MCF 10A (cell line): ENCODE data around the gene CFB. TPM values are rescaled to one million over a fixed set of nuclear protein-coding genes. Genes with fewer than 3 reads are reported as not detected.
A peak's percentile ranks its signal among the peaks of the same experiment; 100 is the strongest.
"Not testable (repeated sequence)": the region's sequence is repeated elsewhere in the genome, so short reads cannot be mapped to it uniquely, and the experiment has no call there.

ENCODE experiments used
- BruUV-seq: library from RNA; stranded (reverse); fragments of 400-500 nt; replicated peaks from 2 replicates; lab custom pipeline; 2021; lab: Mats Ljungman, UMichigan
- CTCF ChIA-PET: fragments of 300-600 bp; sonication (Branson Sonifier 250); formaldehyde crosslinking; extraction: SDS; loops from one replicate; lab custom pipeline; 2021; ENCODE audit warnings: antibody characterized with exemption, inconsistent platforms; lab: Yijun Ruan, JAX
- POLR2A ChIA-PET: fragments of 300-600, 350-650 bp; sonication (Branson Sonifier 250); formaldehyde crosslinking; extraction: SDS; loops from one replicate; lab custom pipeline; 2020; ENCODE audit warnings: antibody characterized with exemption, inconsistent platforms; lab: Yijun Ruan, JAX
- DNase-seq: peaks from one replicate; pipeline ENCODE4 v3.0.0-alpha.2; 2018; ENCODE audit not compliant: unreplicated experiment
- H3K27ac Mint-ChIP-seq: one replicate; pipeline ENCODE4 v1.8.0; 2022; ENCODE audit warnings: mild to moderate bottlenecking, low read depth, mixed read lengths; ENCODE audit not compliant: unreplicated experiment
- H3K27me3 Mint-ChIP-seq: one replicate; pipeline ENCODE4 v1.8.0; 2022; ENCODE audit warnings: mixed read lengths; ENCODE audit not compliant: insufficient read depth, unreplicated experiment
- H3K36me3 Mint-ChIP-seq: one replicate; pipeline ENCODE4 v1.8.0; 2022; ENCODE audit warnings: mild to moderate bottlenecking, moderate library complexity, mixed read lengths; ENCODE audit not compliant: insufficient read depth, unreplicated experiment
- H3K4me1 Mint-ChIP-seq: one replicate; pipeline ENCODE4 v1.8.0; 2022; ENCODE audit warnings: mixed read lengths; ENCODE audit not compliant: insufficient read depth, unreplicated experiment
- H3K4me3 Mint-ChIP-seq: one replicate; pipeline ENCODE4 v1.8.0; 2022; ENCODE audit warnings: mild to moderate bottlenecking, moderate library complexity, mixed read lengths; ENCODE audit not compliant: unreplicated experiment
- H3K9me3 Mint-ChIP-seq: one replicate; pipeline ENCODE4 v1.8.0; 2022; ENCODE audit warnings: mixed read lengths; ENCODE audit not compliant: unreplicated experiment
- intact Hi-C: fragments of 100-400 bp; cut with micrococcal nuclease; formaldehyde crosslinking; loops from 2 replicates; pipeline ENCODE4 v1.14.1; 2022
- total RNA-seq: library from RNA; stranded (reverse); gene quantifications from 2 replicates; pipeline ENCODE4 v1.2.3, GENCODE V29; 2022
- TF ChIP-seq, protein P1 (sequence below): fragments of 200-600 bp; IDR thresholded peaks from one replicate; pipeline ENCODE4 v1.8.0; 2022; ENCODE audit warnings: antibody characterized with exemption, mild to moderate bottlenecking; ENCODE audit not compliant: unreplicated experiment

The CFB gene
- total RNA-seq, 1 experiment from 2014 or later: 24.6 TPM

DNA sequence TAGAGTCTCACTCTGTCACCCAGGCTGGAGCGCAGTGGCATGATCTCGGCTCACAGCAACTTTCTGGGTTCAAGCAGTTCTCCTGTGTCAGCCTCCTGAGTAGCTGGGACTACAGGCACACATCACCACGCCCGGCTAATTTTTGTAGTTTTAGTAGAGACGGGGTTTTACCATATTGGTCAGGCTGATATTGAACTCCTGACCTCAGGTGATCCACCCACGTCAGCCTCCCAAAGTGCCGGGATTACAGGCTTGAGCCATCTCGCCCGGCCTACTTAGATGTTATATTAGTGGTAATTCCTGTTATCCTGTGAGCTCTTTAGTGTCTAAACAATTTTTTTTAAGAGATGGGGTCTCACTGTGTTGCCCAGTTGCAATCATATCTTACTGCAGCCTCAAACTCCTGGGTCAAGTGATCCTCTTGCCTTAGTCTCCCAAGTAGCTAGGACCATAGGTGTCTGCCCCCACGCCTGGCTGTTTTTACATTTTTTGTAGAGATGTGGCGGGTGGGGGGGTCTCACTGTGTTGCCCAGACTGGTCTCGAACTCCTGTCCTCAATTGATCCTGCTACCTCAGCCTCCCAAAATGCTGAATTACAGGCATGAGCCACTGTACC lies 32.0 kb downstream of the CFB start:
- BruUV-seq: no TSS peak
- H3K4me3 Mint-ChIP-seq: no peak overlapping the region
- H3K27me3 Mint-ChIP-seq: no peaks in the 10 kb centered on the region
- no peaks in the 10 kb centered on the region for H3K9me3 Mint-ChIP-seq
- H3K36me3 Mint-ChIP-seq: peaks cover 23% of the 10 kb centered on the region
- DNase-seq: no peak
- H3K27ac Mint-ChIP-seq: no peak overlapping the region
- ChIA-PET CTCF (no interaction called here), POLR2A (no interaction called here)
- TF ChIP-seq, protein P1, sequence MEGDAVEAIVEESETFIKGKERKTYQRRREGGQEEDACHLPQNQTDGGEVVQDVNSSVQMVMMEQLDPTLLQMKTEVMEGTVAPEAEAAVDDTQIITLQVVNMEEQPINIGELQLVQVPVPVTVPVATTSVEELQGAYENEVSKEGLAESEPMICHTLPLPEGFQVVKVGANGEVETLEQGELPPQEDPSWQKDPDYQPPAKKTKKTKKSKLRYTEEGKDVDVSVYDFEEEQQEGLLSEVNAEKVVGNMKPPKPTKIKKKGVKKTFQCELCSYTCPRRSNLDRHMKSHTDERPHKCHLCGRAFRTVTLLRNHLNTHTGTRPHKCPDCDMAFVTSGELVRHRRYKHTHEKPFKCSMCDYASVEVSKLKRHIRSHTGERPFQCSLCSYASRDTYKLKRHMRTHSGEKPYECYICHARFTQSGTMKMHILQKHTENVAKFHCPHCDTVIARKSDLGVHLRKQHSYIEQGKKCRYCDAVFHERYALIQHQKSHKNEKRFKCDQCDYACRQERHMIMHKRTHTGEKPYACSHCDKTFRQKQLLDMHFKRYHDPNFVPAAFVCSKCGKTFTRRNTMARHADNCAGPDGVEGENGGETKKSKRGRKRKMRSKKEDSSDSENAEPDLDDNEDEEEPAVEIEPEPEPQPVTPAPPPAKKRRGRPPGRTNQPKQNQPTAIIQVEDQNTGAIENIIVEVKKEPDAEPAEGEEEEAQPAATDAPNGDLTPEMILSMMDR: no peak
- intact Hi-C loops: loop anchor here (10.0 kb wide), 1 partner anchor 177 kb away; the partner anchor contains the start of genes PPT2 and PRRT1
- H3K4me1 Mint-ChIP-seq: peaks cover 6% of the 10 kb centered on the region

DNA sequence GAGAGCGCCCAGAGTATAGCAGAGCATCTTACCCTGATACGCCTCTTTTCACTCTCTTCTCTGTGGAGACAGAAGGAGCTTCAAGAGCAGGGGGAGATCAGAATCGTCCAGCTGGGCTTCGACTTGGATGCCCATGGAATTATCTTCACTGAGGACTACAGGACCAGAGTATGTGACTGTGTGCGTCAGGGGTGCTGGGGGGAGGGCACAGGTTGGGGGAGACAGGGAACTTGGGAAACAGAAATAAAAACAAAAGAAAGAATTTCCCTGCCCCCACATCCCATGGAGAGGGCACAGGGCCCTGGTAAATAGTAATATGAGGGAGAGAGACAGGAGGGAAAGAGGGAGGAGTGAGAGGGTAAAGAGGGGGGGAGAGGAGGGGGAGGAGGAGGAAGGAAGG lies 32.9 kb downstream of the CFB start:
- H3K27me3 Mint-ChIP-seq: no peaks in the 10 kb centered on the region
- no peak overlapping the region for H3K27ac Mint-ChIP-seq
- no TSS peak for BruUV-seq
- intact Hi-C loops: loop anchor here (10.0 kb wide), 1 partner anchor 176 kb away; the partner anchor contains the start of genes PPT2 and PRRT1
- H3K4me1 Mint-ChIP-seq: no peaks in the 10 kb centered on the region
- peaks cover 14% of the 10 kb centered on the region for H3K36me3 Mint-ChIP-seq
- no peaks in the 10 kb centered on the region for H3K9me3 Mint-ChIP-seq
- TF ChIP-seq, protein P1: no peak
- ChIA-PET POLR2A (no interaction called here), CTCF (interaction anchor here (0.6 kb wide), 1 partner anchor 142 kb away, joined by 3 read pairs; no protein-coding TSS in a partner anchor)
- no peak for DNase-seq
- H3K4me3 Mint-ChIP-seq: no peak overlapping the region

DNA sequence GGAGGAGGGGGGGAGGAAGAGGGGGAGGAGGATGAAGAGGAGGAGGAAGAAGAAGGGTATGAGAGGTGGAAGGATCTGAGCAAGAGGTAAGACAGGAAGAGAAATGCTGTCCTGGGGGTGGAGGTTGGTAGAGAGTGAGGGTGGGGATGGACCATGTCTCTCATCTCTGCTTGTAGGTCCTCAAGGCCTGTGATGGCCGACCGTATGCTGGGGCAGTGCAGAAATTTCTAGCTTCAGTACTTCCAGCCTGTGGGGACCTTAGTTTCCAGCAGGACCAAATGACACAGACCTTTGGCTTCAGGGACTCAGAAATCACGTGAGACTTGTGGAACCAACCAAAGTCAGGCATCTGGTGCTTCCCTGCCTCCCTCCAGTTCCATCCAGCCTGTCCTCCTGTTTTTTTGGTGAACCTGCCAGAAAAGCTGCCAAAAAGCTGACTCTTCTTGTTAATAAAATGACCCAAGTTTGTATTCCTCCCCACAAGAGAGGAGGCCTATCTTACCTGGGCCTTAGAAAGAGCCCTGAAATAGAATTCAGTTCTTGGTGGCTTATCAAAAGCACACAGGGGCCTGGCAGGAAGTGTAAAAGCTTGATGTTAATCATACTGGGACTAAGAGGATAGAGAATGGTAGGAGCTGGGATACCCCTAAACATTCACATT lies 33.5 kb downstream of the CFB start:
- POLR2A ChIA-PET: interaction anchor here (0.6 kb wide), 1 partner anchor 216 kb away, joined by 3 read pairs; no protein-coding TSS in a partner anchor
- peak overlapping the region; percentile 6 for H3K27ac Mint-ChIP-seq
- H3K4me1 Mint-ChIP-seq: no peaks in the 10 kb centered on the region
- H3K9me3 Mint-ChIP-seq: no peaks in the 10 kb centered on the region
- BruUV-seq: no TSS peak
- TF ChIP-seq, protein P1: no peak
- DNase-seq: no peak
- intact Hi-C loops: loop anchor here (10.0 kb wide), 1 partner anchor 175 kb away; the partner anchor contains the start of genes PPT2 and PRRT1
- CTCF ChIA-PET: interaction anchor here (0.6 to 0.7 kb wide), 3 partner anchors 9 to 142 kb away, joined by 3 to 4 read pairs (median 3); no protein-coding TSS in a partner anchor
- no peaks in the 10 kb centered on the region for H3K27me3 Mint-ChIP-seq
- H3K4me3 Mint-ChIP-seq: no peak overlapping the region
- H3K36me3 Mint-ChIP-seq: peaks cover 13% of the 10 kb centered on the region

DNA sequence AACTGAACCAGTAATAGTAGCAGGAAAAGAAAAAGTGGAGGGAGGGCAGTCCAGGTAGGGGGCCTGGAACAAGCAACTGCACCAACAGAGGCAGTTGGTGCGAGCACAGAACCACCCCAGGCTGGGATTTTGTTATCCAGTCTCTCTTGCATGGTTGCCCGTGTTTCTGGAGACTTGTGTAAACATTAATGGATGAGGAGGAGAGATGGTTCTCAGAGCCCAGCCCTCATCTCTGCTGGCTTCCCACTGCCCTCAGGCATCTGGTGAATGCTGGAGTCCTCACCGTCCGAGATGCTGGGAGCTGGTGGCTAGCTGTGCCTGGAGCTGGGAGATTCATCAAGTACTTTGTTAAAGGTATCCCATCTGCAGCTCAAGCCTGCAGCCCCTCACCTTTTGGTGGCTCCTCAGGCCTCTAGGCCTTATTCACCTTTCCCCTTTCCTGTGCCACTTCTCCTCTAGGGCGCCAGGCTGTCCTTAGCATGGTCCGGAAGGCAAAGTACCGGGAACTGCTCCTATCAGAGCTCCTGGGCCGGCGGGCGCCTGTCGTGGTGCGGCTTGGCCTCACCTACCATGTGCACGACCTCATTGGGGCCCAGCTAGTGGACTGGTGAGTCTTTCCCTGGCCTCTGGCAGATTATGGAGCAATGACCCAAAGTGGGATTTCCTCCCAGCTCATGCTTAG lies 34.4 kb downstream of the CFB start:
- BruUV-seq, intact Hi-C loops, DNase-seq, H3K36me3 Mint-ChIP-seq, H3K27me3 Mint-ChIP-seq, H3K4me1 Mint-ChIP-seq, H3K4me3 Mint-ChIP-seq, H3K9me3 Mint-ChIP-seq: not testable (repeated sequence)
- ChIA-PET CTCF (interaction anchor here (0.6 kb wide), 1 partner anchor 10 kb away, joined by 3 read pairs; no protein-coding TSS in a partner anchor), POLR2A (interaction anchor here (0.5 to 1.0 kb wide), 2 partner anchors 21 to 133 kb away, joined by 3 read pairs; partner anchors contain the start of gene SKIC2)
- H3K27ac Mint-ChIP-seq: peak overlapping the region; percentile 6

DNA sequence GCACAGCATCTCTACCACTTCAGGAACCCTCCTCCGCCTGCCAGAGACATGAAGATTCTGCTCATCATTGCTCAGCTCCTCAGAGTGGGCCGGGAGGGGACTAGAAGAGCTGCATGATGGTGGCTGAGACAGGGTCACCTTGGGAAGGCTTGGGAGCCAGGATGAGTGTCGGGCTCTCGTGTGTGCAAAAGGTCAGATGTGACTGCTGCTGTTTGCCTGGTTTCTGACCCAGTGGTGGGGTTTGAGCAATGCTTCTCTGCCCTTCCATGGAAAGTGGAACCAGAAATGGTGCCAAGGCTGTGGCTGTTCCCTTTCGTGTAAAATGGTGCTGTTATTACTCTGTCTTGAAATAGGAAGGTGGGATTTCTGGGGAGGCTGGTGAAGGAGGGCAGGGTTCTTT lies 35.1 kb downstream of the CFB start:
- H3K4me1 Mint-ChIP-seq, H3K36me3 Mint-ChIP-seq, intact Hi-C loops, BruUV-seq, H3K4me3 Mint-ChIP-seq, CTCF ChIA-PET, H3K27ac Mint-ChIP-seq, DNase-seq, H3K9me3 Mint-ChIP-seq, H3K27me3 Mint-ChIP-seq: not testable (repeated sequence)
- POLR2A ChIA-PET: interaction anchor here (1.0 kb wide), 1 partner anchor 22 kb away, joined by 3 read pairs; the partner anchor contains the start of gene SKIC2

DNA sequence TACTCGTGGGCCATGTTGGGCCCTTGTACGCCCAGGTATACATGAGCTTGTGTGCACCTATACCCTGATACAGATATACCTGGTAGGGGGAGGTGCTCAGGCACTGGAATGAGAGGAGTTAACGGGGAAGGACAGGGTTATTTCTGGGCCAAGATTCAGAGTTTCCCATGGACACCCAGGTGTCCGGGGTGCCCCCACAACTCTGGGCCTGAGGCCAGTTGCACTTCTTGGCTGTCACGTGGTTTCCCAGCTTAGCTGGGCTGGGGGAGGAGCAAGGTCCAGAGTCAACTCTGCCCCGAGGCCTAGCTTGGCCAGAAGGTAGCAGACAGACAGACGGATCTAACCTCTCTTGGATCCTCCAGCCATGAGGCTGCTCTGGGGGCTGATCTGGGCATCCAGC lies 35.8 kb downstream of the CFB start, which contains the start of gene C4A:
TSS of gene C4A (plus strand) at position 314 of the 400 bp plus-strand sequence. CDS start at position 365, 51 bp downstream.
- H3K36me3 Mint-ChIP-seq, H3K4me3 Mint-ChIP-seq, POLR2A ChIA-PET, intact Hi-C loops, BruUV-seq, H3K9me3 Mint-ChIP-seq, DNase-seq, H3K27ac Mint-ChIP-seq, CTCF ChIA-PET, H3K27me3 Mint-ChIP-seq, H3K4me1 Mint-ChIP-seq: not testable (repeated sequence)
